ENCODE data around the gene ZNF22.

DNA sequence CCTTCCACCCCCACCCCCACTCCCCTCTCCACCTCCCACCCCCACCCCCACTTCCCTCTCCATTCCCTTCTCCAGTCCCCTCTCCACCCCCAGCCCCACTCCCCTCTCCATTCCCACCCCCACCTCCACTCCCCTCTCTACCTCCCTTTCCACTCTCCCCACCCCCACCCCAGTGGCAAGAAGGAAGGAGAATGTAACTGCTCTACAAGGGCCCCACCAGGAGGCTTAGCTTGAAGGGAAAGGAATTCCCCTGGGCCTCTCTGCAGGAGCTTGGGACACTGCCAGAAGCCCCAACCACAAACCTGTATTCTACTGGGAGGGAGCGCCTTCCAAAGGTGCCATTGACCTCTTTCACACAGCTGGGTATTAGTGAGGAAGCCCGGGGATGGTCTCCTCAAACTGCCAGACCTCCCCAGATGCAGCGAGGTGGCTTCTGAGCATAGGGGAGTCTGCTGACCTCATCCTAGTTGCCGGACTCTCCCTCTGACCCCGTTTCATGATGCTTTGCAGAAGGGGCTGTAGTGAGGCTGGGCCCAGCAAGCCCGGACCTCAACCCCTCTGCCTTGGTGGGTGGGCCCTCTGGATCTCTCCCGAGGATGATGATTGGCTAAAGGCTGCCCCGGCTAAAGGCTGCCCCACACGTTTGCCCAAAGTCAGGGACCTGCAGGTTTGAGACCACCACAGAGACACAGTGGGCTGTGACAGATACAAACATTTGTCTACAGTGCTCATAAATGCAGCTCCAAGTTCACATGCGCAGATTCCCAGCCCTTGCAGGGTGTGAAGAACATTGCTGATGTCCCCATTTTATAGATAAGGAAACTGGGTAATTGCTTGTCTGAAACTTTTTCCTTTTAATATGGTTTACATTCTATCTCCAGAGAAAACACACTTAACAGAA is 25.0 kb upstream of the ZNF22 start:
- TF ChIP-seq, protein P1, sequence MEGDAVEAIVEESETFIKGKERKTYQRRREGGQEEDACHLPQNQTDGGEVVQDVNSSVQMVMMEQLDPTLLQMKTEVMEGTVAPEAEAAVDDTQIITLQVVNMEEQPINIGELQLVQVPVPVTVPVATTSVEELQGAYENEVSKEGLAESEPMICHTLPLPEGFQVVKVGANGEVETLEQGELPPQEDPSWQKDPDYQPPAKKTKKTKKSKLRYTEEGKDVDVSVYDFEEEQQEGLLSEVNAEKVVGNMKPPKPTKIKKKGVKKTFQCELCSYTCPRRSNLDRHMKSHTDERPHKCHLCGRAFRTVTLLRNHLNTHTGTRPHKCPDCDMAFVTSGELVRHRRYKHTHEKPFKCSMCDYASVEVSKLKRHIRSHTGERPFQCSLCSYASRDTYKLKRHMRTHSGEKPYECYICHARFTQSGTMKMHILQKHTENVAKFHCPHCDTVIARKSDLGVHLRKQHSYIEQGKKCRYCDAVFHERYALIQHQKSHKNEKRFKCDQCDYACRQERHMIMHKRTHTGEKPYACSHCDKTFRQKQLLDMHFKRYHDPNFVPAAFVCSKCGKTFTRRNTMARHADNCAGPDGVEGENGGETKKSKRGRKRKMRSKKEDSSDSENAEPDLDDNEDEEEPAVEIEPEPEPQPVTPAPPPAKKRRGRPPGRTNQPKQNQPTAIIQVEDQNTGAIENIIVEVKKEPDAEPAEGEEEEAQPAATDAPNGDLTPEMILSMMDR (IDR thresholded peaks at IDR 0.05): no peak
- no peak for TF ChIP-seq POLR2A (IDR thresholded peaks at IDR 0.05)
